GM12878 (cell line): ENCODE measurements around the gene SPATA9. TPM values are rescaled to one million over a fixed set of nuclear protein-coding genes. Genes with fewer than 3 reads are reported as not detected.

Experiments
- BHLHE40 ChIP-seq, 2 experiments: fragments of 450-650 bp in 1 of 2; IDR thresholded peaks; 2 replicates each; pipeline ENCODE4 v1.6.1; 2011 to 2017; ENCODE audit warnings: low read depth in 2 of 2, borderline replicate concordance in 1 of 2, improper control_type of control experiment in 1 of 2, low read length in 1 of 2, mild to moderate bottlenecking in 1 of 2
- CBFB ChIP-seq: IDR thresholded peaks from 2 replicates; pipeline ENCODE4 v1.6.1; 2016; ENCODE audit warnings: antibody characterized with exemption, low read depth
- EP300 ChIP-seq, 2 experiments: fragments of 150-350 bp in 1 of 2; IDR thresholded peaks; 2 replicates each; pipeline ENCODE4 v1.6.1; 2011 to 2012; ENCODE audit warnings: low read depth in 2 of 2, low read length in 2 of 2, borderline replicate concordance in 1 of 2, improper control_type of control experiment in 1 of 2, inconsistent platforms in 1 of 2; ENCODE audit not compliant: control insufficient read depth in 1 of 2
- HDAC2 ChIP-seq: fragments of 200-600 bp; sonication (generic); IDR thresholded peaks from 2 replicates; pipeline ENCODE4 v1.6.1; 2017
- IRF4 ChIP-seq: IDR thresholded peaks from 2 replicates; pipeline ENCODE4 v1.6.1; 2011; ENCODE audit warnings: low read depth, low read length
- NFIC ChIP-seq: IDR thresholded peaks from 2 replicates; pipeline ENCODE4 v1.6.1; 2012; ENCODE audit warnings: low read depth, mild to moderate bottlenecking, inconsistent platforms, low read length, moderate library complexity
- NR2F1 ChIP-seq: fragments of 450-650 bp; conservative IDR thresholded peaks from 2 replicates; pipeline ENCODE4 v1.6.1; 2017; ENCODE audit warnings: mild to moderate bottlenecking
- SRF ChIP-seq, 2 experiments: IDR thresholded peaks; 2 replicates each; pipeline ENCODE4 v1.6.1; 2011; ENCODE audit warnings: low read depth in 2 of 2, low read length in 2 of 2, mild to moderate bottlenecking in 1 of 2, moderate library complexity in 1 of 2
- SUPT20H ChIP-seq: IDR thresholded peaks from 2 replicates; pipeline ENCODE4 v1.6.1; 2011; ENCODE audit warnings: low read depth, mild to moderate bottlenecking, low read length, moderate library complexity, borderline replicate concordance; ENCODE audit not compliant: control insufficient read depth
- TCF12 ChIP-seq: IDR thresholded peaks from 2 replicates; pipeline ENCODE4 v1.6.1; 2011; ENCODE audit warnings: low read depth, mild to moderate bottlenecking, low read length
- ZNF687 ChIP-seq: fragments of 450-650 bp; IDR thresholded peaks from 2 replicates; pipeline ENCODE4 v1.6.1; 2017; ENCODE audit warnings: mild to moderate bottlenecking, moderate library complexity
- ZSCAN29 ChIP-seq: fragments of 450-650 bp; IDR thresholded peaks from 2 replicates; pipeline ENCODE4 v1.6.1; 2017; ENCODE audit warnings: mild to moderate bottlenecking, moderate library complexity
- polyA plus RNA-seq, 11 experiments: library from polyadenylated mRNA; depleted of rRNA in 4 of 11; unstranded in 6 of 11; stranded (reverse) in 5 of 11; fragments of >200 nt; fragmentation: Nextera tagmentation in 4 of 11; fragmentation: Illumina TruSeq in 1 of 11; extraction: Ambion mirVana in 4 of 11; extraction: Trizol in 1 of 11; gene quantifications; 1 replicate in 1 of 11; 2 replicates in 10 of 11; pipeline versions ENCODE4 v1.2.1 to v1.2.3, GENCODE V29; 2011 to 2016; ENCODE audit warnings: inconsistent platforms in 2 of 11, missing spikeins in 2 of 11, low read depth in 1 of 11
- total RNA-seq, 4 experiments: library from RNA; depleted of rRNA in 3 of 4; stranded (reverse); fragments of >200 nt in 3 of 4; fragmentation: Illumina TruSeq in 1 of 4; extraction: Trizol in 1 of 4; gene quantifications; 2 replicates each; pipeline versions ENCODE4 v1.2.1 to v1.2.3, GENCODE V29; 2013 to 2021
- TF ChIP-seq, protein P1 (sequence below): fragments of 450-650 bp; IDR thresholded peaks from 2 replicates; pipeline ENCODE4 v1.6.1; 2018; ENCODE audit warnings: mild to moderate bottlenecking, low read depth, moderate library complexity; ENCODE audit not compliant: partially characterized antibody
- TF ChIP-seq, protein P2 (sequence below): IDR thresholded peaks from 2 replicates; pipeline ENCODE4 v1.6.1; 2011; ENCODE audit warnings: low read depth, low read length, improper control_type of control experiment, borderline replicate concordance
- TF ChIP-seq, protein P3 (sequence below): IDR thresholded peaks from 2 replicates; pipeline ENCODE4 v1.6.1; 2012; ENCODE audit warnings: low read depth, low read length, improper control_type of control experiment

SPATA9 gene
- total and polyA plus RNA-seq, 10 of the 15 experiments (the other 5 are each of a cell fraction or from before 2014, with no cell fraction given) = 0.11 to 0.49 (median 0.16) TPM; not detected in 1

DNA sequence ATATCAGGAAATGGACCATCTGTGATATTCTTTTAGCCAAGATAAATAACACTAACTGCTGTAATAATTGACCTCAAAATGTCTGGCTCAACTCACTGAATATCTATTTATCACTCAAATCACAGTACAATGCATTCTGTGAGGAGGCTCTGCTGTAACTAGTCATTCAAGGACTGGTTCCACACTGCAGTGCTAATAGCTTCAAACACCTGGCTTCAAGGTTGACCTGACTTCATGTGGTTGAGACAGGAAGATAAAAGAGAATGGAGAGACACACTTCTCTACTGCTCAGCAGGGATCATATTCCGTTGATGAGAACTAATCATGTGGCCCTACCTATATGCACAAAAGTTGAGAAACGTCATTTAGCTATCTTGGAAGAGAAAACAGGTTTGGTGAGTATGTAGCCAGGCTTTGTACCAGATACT is 45.0 kb upstream of the SPATA9 start (continued):
- TF ChIP-seq BHLHE40 (IDR thresholded peaks at IDR 0.05; ENCODE audit: borderline replicate concordance in 1 of 2, low read depth in 2 of 2, low read length in 1 of 2) (0 out of 4 replicates have a peak, but pooled peaks of 1 of the 2 experiments have one; percentile 6), ZNF687 (peak; percentile 38), ZSCAN29 (no peak), NFIC (peak; percentile 31; the same call in 1 of the 2 replicates), TCF12 (peak; percentile 86), SUPT20H (no peak), SRF (IDR thresholded peaks at IDR 0.05; ENCODE audit: low read depth in 2 of 2, low read length in 2 of 2) (no peak), NR2F1 (peak; percentile 52; the same call in 1 of the 2 replicates), CBFB (no peak), EP300 (IDR thresholded peaks at IDR 0.05; ENCODE audit: borderline replicate concordance in 1 of 2, control insufficient read depth in 1 of 2, low read depth in 2 of 2, low read length in 2 of 2) (peak in 1 of 2 experiments; percentile 38; a peak in 1 of 4 replicates), HDAC2 (no peak), IRF4 (peak; percentile 44; the same call in 1 of the 2 replicates)
- TF ChIP-seq, protein P1, sequence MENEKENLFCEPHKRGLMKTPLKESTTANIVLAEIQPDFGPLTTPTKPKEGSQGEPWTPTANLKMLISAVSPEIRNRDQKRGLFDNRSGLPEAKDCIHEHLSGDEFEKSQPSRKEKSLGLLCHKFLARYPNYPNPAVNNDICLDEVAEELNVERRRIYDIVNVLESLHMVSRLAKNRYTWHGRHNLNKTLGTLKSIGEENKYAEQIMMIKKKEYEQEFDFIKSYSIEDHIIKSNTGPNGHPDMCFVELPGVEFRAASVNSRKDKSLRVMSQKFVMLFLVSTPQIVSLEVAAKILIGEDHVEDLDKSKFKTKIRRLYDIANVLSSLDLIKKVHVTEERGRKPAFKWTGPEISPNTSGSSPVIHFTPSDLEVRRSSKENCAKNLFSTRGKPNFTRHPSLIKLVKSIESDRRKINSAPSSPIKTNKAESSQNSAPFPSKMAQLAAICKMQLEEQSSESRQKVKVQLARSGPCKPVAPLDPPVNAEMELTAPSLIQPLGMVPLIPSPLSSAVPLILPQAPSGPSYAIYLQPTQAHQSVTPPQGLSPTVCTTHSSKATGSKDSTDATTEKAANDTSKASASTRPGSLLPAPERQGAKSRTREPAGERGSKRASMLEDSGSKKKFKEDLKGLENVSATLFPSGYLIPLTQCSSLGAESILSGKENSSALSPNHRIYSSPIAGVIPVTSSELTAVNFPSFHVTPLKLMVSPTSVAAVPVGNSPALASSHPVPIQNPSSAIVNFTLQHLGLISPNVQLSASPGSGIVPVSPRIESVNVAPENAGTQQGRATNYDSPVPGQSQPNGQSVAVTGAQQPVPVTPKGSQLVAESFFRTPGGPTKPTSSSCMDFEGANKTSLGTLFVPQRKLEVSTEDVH = no peak
- TF ChIP-seq, protein P2, sequence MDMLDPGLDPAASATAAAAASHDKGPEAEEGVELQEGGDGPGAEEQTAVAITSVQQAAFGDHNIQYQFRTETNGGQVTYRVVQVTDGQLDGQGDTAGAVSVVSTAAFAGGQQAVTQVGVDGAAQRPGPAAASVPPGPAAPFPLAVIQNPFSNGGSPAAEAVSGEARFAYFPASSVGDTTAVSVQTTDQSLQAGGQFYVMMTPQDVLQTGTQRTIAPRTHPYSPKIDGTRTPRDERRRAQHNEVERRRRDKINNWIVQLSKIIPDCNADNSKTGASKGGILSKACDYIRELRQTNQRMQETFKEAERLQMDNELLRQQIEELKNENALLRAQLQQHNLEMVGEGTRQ = no peak
- TF ChIP-seq, protein P3, sequence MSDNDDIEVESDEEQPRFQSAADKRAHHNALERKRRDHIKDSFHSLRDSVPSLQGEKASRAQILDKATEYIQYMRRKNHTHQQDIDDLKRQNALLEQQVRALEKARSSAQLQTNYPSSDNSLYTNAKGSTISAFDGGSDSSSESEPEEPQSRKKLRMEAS = 0 out of 2 replicates have a peak, but pooled peaks have one; percentile 5
